HG02763 (cell line): Measurements from ENCODE around the gene TRIP11.

Source experiments
- ATAC-seq: cut with Tn5 transposase; IDR thresholded peaks from one replicate; pipeline ENCODE4 v1.9.1; 2021; ENCODE audit warnings: mild to moderate bottlenecking, moderate library complexity; ENCODE audit not compliant: unreplicated experiment

Gene TRIP11

DNA sequence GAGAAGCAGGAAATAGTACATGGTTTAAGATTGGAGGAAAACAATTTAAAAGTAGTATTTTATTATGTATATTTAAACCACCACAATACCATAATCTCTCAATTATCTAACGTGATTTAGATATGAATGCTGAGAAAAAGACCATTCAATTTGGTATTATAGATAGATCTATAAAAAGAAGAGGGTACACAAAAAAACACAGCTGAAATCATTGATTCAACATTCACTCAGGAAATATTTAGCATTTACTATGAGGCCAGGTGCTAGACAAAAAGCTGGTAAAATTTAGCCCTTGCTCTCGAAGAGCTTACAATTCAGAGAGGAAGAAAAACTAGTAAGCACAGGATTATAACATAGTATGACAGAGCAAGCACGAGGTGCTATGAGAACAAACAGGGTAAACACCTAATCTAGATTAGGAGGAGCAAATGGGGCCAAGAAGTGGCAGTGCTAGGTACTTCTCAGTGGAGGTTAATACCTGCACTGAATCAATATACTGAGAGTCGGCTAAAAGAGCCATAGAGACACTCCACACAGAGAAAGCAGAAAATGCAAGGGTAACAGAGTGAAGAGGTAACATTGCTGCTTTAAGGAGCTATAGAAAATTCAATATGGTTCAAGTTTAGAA, 27.6 kb downstream of the TRIP11 start:
- ATAC-seq: no peak

DNA sequence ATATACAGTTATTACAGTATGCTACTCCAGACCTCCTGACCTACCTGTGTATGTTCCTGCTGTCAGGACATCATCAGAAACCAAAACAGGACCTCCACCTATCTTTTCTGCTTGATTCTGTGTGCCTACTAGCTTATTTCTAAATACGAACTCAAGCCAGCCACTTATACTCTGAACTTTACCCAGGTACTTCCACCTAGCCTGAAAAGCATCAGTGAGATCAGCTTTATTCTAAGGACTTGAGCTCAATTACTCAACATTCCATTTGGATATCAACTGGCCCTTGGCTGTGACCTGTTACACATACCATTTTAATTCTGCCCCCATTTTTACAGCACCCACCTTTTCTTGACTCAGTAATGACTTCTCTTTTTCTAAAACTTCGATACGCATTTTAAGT, 29.2 kb downstream of the TRIP11 start:
- ATAC-seq: no peak

DNA sequence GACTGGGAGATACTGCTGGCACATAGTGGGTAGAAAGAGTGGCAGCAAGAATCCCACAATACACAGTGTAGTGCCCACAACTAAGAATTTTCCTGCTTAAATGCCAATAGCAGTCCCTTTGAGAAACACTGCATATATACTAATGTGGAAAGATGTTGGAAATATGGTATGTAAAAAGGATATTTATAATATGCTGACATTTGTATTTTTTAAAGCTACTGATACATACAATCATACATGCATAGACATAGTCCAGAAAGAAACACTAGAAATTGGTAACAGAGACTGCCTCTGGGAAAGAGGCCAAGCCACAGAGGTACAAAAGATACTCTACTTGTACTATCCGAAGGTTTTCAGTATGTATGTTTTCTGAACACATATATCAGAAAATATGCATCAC, 30.3 kb downstream of the TRIP11 start:
- no peak for ATAC-seq

DNA sequence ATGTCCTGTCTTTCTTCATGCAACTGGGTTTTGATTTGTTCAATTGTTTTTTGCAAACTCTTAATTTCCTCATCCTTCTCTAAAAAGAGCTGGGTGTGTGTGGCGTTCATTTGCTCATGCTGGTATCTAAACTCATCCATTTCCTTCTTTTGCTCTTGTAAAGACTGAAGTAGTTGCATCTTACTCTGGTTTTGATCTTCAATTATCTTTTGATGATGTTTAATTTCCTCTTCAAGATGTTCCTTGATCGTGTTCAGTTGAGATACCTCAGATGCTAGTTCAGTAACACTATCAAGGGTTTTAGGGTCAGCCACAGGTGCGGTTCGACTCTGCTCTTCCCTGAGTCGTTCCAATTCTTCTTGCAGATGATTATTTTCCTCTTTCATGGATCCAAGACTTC, 34.8 kb downstream of the TRIP11 start:
- no peak for ATAC-seq

DNA sequence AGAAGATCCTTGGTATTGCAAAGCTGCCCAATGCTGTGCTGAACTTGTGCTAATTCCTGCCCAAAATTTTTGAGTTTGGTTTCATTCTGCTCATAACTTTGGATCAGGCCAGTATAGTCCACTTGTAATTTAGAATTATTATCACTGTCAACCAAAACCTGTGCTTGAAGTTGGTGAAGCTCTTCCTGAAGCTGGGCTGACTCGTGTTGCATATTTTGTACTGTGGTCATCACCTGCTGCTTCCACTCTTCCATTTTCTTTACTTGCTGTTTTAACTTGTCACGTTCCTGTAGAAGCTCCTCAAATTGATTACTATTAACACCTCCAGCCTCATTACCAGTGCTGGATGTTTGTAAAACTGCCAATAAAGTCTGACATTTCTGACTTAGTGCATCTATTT, 35.8 kb downstream of the TRIP11 start:
- no peak for ATAC-seq

DNA sequence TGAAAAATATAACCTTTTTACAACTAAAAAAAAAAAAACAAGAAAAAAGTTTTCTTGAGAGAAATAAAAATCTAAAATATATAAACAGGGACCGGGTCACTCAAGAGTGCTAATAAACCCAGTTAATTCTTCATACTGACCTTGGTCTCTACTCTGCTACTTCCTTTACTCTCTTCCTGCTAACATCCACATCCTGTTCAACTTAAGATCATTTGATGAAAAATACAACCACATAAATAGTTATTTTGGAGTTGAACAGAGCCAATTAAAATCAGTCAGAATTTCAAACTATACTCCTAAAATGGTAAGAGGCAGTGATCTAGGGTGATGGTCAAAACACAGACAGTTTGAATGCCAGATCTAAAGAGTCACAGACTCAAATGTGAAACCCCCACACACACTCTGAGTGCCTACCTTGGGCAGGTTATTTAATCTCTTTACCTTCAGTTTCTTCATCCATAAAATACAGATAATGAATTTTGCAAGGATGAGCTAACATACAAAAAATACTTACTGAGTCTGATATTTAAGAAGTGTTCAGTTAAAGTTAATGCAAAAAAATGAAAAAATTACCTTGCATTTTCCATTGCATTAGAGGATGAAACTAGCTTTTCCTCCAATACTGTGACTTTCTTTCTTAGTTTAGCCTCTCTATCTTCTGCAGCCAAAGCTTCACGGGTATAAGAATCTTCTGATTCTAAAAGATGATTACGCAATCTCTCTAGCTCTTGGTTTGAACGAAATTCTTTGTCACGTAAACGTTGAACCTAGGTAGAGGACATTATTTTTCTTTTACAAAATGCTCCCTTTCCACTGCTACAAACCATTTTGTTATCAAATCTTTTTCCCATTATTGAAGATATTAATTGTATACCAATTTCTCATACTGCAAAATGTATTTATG, 40.9 kb downstream of the TRIP11 start:
- ATAC-seq: no peak

DNA sequence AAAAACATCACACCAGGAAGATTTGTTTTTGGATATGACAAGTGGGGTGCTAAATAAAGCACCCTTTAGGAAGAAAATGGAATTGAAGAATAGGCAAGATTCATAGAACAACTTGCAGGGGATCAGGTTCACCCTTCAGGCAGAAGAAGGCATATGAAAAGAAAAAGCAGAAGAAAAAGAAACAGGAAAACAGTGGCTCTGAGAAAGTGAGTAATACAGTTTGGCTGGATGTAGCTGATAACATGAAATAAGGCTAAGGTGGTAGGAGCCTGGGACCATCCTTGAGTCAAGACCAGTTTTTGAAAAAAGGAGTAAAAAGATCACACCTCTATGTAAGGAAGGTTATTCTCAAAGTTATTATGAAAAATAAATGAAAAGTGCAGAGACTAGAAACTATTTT, 42.4 kb downstream of the TRIP11 start:
- no peak for ATAC-seq

DNA sequence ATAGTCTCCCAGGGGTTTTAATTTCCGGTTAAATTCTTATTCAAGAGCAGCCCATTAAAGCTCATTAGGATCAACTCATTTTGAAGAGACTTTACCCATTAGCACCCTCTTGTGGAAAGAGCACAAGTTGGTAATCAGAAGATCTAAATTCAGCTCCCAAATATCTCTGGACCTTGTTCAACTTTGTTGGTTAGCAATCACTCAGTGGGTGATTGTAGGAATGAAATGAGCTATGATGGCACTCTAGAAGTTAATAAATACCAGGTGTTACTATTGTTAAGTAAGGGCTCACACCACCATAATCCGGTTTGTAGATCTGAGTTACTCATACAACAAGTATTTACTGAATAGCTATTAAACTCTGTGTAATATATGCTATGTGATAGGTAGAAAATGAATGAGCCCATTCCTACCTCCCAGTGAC, 42.9 kb downstream of the TRIP11 start:
- ATAC-seq: no peak

DNA sequence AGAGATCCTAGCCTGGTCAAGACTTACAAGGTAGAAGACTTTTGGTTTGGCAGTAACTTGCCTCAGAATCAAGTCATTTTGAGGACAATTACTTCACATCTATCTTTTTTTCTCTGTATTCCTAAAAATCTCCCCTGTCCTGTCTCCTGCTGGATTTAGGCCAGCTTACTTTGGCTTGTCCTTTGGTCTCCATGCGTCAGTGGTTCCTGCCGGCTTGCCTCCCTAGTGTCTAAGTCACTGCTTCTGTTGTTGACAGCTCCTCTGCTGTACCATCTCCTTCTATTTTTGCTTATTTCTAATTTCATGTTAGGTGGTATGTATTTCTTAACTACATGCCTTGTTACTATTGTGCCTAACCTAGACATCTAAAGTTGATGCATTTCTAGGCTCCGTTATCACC, 52.7 kb downstream of the TRIP11 start:
- no peak for ATAC-seq

DNA sequence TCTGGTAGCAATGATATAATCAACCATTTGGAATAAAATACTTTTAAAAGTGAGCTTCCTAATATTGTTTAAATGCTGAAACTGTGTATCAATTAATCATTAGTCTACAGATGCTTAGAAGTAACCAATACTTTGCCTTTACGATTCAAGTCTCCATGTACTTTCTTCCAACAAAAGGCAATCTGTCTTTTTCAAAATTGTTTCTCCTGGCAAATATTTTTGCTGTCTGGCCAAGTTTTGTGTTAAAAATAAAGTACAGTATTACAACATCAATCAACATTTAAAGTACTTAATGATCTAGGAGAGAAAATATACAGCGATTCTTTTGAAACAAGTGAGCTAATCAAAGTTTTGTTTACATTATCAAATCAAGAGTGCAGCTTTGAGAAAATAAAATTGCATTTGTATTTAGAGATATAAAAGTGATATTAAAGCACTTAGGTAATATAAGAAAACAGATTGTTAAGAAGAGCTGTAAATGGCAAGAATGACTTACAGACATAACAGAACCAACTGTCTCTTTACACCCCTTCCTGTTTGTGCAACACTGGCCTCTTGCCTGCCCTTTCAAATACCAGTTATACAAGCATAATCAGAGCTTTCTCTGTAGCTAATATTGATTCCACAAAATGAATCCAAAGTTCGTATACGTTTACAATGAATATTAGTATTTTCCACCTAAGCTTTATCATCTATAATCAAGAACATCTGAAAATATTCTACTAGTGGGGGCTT, 54.2 kb downstream of the TRIP11 start:
- no peak for ATAC-seq

DNA sequence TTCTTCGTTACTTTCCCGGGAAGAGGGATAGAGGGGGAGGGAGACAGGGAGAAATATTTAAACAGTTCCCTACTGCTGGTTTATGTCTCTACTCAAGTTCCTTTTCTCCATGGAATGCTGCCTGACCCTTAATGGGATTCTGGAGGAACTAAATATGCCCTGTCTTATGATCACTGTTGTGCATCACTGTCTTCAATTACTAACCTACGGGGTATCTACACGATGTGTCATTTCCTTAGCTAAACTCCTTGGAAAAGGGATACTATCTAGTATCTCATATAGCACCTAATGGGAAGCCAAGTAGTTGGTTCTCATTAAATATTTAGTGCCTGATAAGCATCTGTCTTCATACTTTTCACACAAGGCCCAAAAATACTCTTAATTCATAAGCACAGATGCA, 54.9 kb downstream of the TRIP11 start:
- no peak for ATAC-seq

DNA sequence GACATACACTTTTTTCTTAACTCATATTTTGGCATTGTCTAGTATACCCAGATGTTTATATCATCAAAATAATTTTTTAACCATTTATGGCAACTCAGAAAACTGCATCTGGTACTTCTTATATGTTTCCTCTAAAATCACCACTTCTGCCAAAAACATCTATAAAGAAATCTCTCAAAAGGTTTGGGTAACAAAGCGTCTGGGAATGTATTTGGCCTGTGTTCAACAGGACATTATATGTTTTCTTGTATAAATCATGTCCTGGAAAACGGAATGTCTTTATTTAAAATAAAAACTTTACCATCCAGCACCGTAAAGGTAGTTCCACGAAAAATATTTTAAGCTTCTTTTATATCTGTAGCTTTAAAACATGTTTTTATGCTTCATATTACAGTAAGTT, 56.3 kb downstream of the TRIP11 start:
- ATAC-seq: no peak

DNA sequence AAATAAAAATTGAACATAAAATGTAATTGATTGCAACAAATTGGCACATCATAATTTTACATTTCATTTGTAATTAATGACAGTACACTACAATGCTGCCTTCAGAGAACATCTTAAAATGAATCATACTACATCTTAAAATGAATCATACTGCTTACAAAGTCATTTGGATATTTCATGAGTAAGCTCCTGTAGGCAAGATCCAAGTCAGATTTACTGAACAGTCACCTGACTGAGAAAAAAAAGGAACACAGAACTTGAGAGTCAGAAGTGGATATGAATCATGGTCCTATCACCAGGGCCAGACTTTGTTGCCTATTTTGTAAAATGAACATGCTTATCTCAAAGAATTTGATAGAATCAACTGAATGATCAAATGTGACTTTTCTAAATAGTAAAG, 59.7 kb downstream of the TRIP11 start:
- no peak for ATAC-seq

DNA sequence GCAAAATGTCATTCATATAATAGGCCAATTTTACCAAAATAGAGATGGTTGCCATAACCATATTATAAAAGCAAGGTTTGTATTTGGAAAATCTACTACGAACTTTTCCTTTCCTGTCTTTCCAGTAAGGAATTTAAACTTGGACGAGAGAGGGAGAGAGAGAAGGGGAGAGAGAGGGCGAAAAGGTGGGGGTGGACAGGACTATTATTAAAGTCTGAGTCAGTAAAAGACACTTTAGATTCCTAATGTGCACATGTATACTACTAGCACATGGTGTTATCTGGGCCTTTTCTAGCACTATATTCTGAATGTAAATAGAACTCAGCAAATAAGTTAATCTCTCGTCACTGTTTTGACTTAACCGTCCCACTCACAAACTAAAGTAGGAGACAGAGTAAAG, 62.0 kb downstream of the TRIP11 start:
- no peak for ATAC-seq

DNA sequence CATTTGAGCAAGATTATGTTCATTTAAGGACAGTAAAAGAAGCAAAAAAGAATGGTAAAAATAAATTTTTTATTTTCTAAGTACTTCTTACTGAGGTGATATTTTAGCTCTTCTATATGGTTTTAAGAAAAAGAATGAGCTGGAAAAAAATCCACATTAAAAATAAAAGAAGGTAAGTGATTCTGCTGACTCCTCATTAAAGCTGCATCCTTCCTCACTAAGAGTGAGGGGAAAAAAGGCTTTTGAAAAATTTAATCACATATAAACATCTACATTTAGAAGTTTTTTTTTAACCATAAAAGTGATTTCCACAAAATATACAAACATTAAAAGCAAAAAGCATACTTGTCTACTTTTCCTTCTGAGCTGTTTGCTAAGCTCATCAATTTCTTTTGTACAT, 64.1 kb downstream of the TRIP11 start:
- ATAC-seq: no peak

DNA sequence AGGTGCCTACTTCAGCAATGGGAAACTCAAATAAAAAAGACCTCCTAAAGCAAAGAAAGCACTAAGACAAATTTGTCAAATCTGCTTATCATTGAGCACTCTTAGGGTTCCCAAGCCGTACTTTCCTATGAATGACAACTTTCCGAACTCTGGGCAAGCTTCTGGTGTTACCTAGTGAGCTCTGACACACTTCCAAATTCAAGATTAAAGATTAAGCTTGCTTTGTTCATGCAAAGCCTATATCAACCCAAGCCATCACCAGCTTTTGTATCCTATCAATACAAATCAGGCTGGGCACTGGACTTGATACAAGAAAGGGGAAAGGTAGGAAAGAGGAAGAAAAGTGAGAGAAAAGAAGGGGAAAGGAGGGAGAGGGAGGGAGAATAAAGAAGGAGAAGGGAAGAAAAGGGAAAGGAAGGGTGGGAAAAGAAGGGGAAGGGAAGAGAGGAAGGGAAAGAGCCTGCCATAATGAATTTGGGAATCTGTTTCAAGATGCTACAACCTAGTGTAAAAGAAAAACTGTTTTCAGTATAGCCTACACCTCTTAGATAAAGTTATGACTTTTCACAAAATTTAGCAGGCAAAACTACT, 68.6 kb downstream of the TRIP11 start:
- ATAC-seq: no peak

DNA sequence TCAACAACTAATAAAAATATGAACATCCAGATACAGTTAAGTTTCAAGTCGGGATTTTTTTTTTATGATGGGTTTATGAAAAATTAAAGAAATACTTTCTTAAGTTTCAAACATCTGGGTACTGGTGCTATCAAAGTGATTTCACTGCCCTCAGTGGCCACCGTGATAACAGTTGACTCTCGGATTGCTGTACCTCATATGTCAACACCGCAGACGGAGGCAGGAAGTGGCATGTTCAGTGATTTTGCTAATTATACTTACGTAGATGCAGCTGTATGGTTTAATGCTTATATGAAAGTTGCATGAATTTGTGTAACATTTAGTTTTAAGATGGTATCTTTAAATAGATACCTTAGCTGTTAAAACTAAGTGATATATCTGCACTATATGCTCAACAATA, 71.6 kb downstream of the TRIP11 start:
- ATAC-seq: no peak

DNA sequence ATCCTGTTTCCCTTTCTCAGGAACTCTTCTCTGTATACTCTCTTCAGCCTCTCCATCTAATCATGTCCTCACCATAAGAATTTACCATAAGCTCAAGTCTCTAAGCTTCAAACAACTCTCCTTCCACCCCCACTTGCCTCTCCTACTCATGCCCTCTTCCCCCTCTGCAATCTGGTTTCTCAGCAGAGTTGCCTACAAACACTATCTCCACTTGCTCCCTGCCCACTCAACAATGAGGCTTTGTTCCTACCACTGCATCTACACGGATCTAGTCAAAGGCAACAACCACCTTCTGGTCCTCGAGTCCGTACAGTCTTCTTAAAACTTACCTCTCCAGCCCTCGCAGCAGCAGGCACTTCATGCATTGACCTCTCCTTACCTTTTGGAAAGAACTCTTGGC, 75.1 kb downstream of the TRIP11 start:
- ATAC-seq: no peak

DNA sequence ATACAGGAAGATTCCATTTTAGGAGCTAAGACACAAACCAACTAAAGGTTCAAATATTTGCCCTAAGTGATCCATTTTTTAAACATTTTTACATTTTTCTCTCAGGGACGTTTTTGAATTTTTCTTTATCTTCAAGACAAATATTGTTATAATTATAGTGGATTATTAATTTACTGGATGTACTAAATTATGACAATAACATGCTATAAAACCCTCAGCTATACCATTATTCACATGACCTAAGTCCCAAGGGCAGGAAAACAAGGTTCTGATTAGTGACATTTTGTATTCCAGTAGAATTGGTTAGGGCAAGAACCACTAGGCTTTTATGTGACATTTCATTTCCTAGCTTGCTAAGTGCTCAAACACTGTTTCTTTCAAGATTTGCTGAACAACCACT, 75.8 kb downstream of the TRIP11 start:
- no peak for ATAC-seq

DNA sequence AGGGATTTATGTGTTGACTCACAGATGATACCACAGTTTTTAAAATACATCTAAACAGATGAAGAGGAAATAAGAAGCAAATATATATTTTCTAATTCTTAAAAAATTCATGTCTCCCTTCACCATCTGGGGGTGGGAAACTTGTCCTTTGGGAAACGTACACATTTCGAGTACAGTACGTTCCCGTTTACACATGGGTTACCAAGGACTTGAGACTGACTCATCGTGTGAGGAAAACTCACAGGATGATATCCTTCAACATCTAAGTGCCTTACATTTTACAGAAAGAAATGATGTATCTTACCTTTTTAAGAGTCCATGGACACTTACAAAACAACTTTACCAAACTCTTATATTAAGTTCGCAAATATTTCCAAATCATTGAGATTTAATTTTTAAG, 76.4 kb downstream of the TRIP11 start:
- no peak for ATAC-seq
